A549 (cell line): Measurements from ENCODE around the gene MGLL. TPM values are rescaled to one million over a fixed set of nuclear protein-coding genes. Genes with fewer than 3 reads are reported as not detected.

Experiments
- ATAC-seq, 2 experiments: fragments of 200-7000 bp in 1 of 2; fragments of >200 bp in 1 of 2; cut with Nextera tagmentation in 1 of 2; cut with Tn5 transposase in 1 of 2; 3 replicates each; pipeline versions ENCODE4 v1.8.0 to v1.9.1; 2018 to 2020; ENCODE audit warnings: mild to moderate bottlenecking in 1 of 2, moderate library complexity in 1 of 2
- CTCF ChIA-PET: fragments of 300-600 bp; sonication (Branson Sonifier 250); formaldehyde crosslinking; extraction: SDS; loops from one replicate; lab custom pipeline; 2021; ENCODE audit warnings: antibody characterized with exemption, inconsistent platforms; lab: Yijun Ruan, JAX
- POLR2A ChIA-PET: fragments of 350-600 bp; formaldehyde crosslinking; extraction: SDS; loops from one replicate; lab custom pipeline; 2021; ENCODE audit warnings: antibody characterized with exemption, inconsistent platforms; lab: Yijun Ruan, JAX
- DNase-seq, 2 experiments: peaks; one replicate each; pipeline versions ENCODE4 v3.0.0 to v3.0.0-alpha.2; 2011 to 2016; ENCODE audit warnings: low read depth in 1 of 2, low spot score in 1 of 2
- FAIRE-seq: peaks from 2 replicates; lab custom pipeline; 2011; peaks lifted over from hg19 to GRCh38; lab: Jason Lieb, UNC
- H3K27ac ChIP-seq, 2 experiments: fragments of >200 bp; sonication (Bioruptor Twin); formaldehyde crosslinking; 3 replicates each; pipeline ENCODE4 v1.5.1; 2016 to 2017
- H3K4me1 ChIP-seq: fragments of >200 bp; sonication (Bioruptor Twin); formaldehyde crosslinking; 3 replicates; pipeline ENCODE4 v1.6.1; 2016
- H3K4me2 ChIP-seq: fragments of >200 bp; sonication (Bioruptor Twin); formaldehyde crosslinking; 3 replicates; pipeline ENCODE4 v1.6.1; 2016
- H3K4me3 ChIP-seq: fragments of >200 bp; sonication (Bioruptor Twin); formaldehyde crosslinking; 3 replicates; pipeline ENCODE4 v1.5.1; 2016
- H3K9me3 ChIP-seq: fragments of >200 bp; sonication (Bioruptor Twin); formaldehyde crosslinking; 3 replicates; pipeline ENCODE4 v1.6.1; 2016
- ATOH8 ChIP-seq: fragments of 250-450 bp; sonication (Bioruptor Pico); IDR thresholded peaks from 2 replicates; pipeline ENCODE4 v1.5.0; 2020; ENCODE audit warnings: low read depth, mild to moderate bottlenecking, moderate library complexity
- BHLHE40 ChIP-seq: IDR thresholded peaks from 2 replicates; pipeline ENCODE4 v1.6.1; 2012; ENCODE audit warnings: low read depth, low read length, inconsistent platforms
- CBX2 ChIP-seq: fragments of 200-600 bp; sonication (generic); IDR thresholded peaks from 2 replicates; pipeline ENCODE4 v1.6.1; 2016; ENCODE audit warnings: low read depth, mild to moderate bottlenecking, borderline replicate concordance
- CBX8 ChIP-seq: fragments of 200-600 bp; sonication (generic); IDR thresholded peaks from 2 replicates; pipeline ENCODE4 v1.6.1; 2016
- CEBPB ChIP-seq, 2 experiments: fragments of >200 bp in 1 of 2; sonication (Bioruptor Twin) in 1 of 2; formaldehyde crosslinking in 1 of 2; IDR thresholded peaks; 2 replicates each; pipeline ENCODE4 v1.6.1; 2012 to 2016
- CHD2 ChIP-seq: fragments of 150-350 bp; IDR thresholded peaks from 2 replicates; pipeline ENCODE4 v1.6.1; 2014; ENCODE audit warnings: low read length; ENCODE audit not compliant: partially characterized antibody
- CHD4 ChIP-seq: fragments of 200-600 bp; sonication (generic); IDR thresholded peaks from 2 replicates; pipeline ENCODE4 v1.6.1; 2016; ENCODE audit warnings: antibody characterized with exemption, mild to moderate bottlenecking, borderline replicate concordance
- E2F6 ChIP-seq: IDR thresholded peaks from 2 replicates; pipeline ENCODE4 v1.6.1; 2012; ENCODE audit warnings: low read depth, borderline replicate concordance
- EHMT2 ChIP-seq: fragments of 200-600 bp; sonication (generic); IDR thresholded peaks from 2 replicates; pipeline ENCODE4 v1.6.1; 2016; ENCODE audit warnings: antibody characterized with exemption, low read depth, mild to moderate bottlenecking, moderate library complexity
- EP300 ChIP-seq, 2 experiments: fragments of >200 bp; sonication (Bioruptor Twin); formaldehyde crosslinking; IDR thresholded peaks; 2 replicates in 1 of 2; 3 replicates in 1 of 2; pipeline ENCODE4 v1.6.1; 2016 to 2017
- FOSB ChIP-seq: fragments of 250-450 bp; sonication (Bioruptor Pico); IDR thresholded peaks from 2 replicates; pipeline ENCODE4 v1.5.0; 2020; ENCODE audit warnings: mild to moderate bottlenecking, moderate library complexity
- HDAC2 ChIP-seq: fragments of 200-600 bp; sonication (generic); IDR thresholded peaks from 2 replicates; pipeline ENCODE4 v1.6.1; 2016
- HES2 ChIP-seq: fragments of >200 bp; sonication (Bioruptor Twin); formaldehyde crosslinking; IDR thresholded peaks from 2 replicates; pipeline ENCODE4 v1.6.1; 2016
- HEYL ChIP-seq: fragments of 250-450 bp; sonication (Bioruptor Pico); IDR thresholded peaks from 2 replicates; pipeline ENCODE4 v1.8.0; 2021; ENCODE audit warnings: mild to moderate bottlenecking, moderate library complexity
- HMGXB4 ChIP-seq: fragments of 250-450 bp; sonication (Bioruptor Pico); IDR thresholded peaks from 2 replicates; pipeline ENCODE4 v1.5.0; 2021; ENCODE audit warnings: mild to moderate bottlenecking, moderate library complexity, borderline replicate concordance
- HOXA7 ChIP-seq: fragments of 250-450 bp; sonication (Bioruptor Pico); IDR thresholded peaks from 2 replicates; pipeline ENCODE4 v1.5.0; 2020; ENCODE audit warnings: mild to moderate bottlenecking, moderate library complexity
- HOXB13 ChIP-seq: fragments of 250-450 bp; sonication (Bioruptor Pico); IDR thresholded peaks from 2 replicates; pipeline ENCODE4 v1.5.0; 2020; ENCODE audit warnings: low read depth, mild to moderate bottlenecking, moderate library complexity
- JUN ChIP-seq, 2 experiments: fragments of >200 bp; sonication (Bioruptor Twin); formaldehyde crosslinking; IDR thresholded peaks; 2 replicates in 1 of 2; 3 replicates in 1 of 2; pipeline ENCODE4 v1.6.1; 2016 to 2017
- MAFK ChIP-seq: fragments of 450-650 bp; IDR thresholded peaks from 2 replicates; pipeline ENCODE4 v1.6.1; 2014; ENCODE audit not compliant: partially characterized antibody
- MAX ChIP-seq: IDR thresholded peaks from 2 replicates; pipeline ENCODE4 v1.6.1; 2012
- MAZ ChIP-seq: fragments of 150-350 bp; IDR thresholded peaks from 2 replicates; pipeline ENCODE4 v1.6.1; 2014; ENCODE audit warnings: antibody characterized with exemption, low read depth, low read length, borderline replicate concordance
- NPAS2 ChIP-seq: fragments of 250-450 bp; sonication (Bioruptor Pico); IDR thresholded peaks from 2 replicates; pipeline ENCODE4 v1.8.0; 2022; ENCODE audit warnings: mild to moderate bottlenecking, moderate library complexity, borderline replicate concordance
- PHF8 ChIP-seq: fragments of 200-600 bp; sonication (generic); IDR thresholded peaks from 2 replicates; pipeline ENCODE4 v1.6.1; 2016; ENCODE audit warnings: low read depth, mild to moderate bottlenecking, antibody characterized with exemption, moderate library complexity, borderline replicate concordance
- RARB ChIP-seq: fragments of 250-450 bp; sonication (Bioruptor Pico); IDR thresholded peaks from 2 replicates; pipeline ENCODE4 v1.8.0; 2021; ENCODE audit warnings: mild to moderate bottlenecking, moderate library complexity
- RCOR1 ChIP-seq: fragments of 150-350 bp; IDR thresholded peaks from 2 replicates; pipeline ENCODE4 v1.6.1; 2014; ENCODE audit warnings: antibody characterized with exemption, low read length, low read depth
- REST ChIP-seq: fragments of 200-600 bp; sonication (generic); IDR thresholded peaks from 2 replicates; pipeline ENCODE4 v1.6.1; 2016; ENCODE audit warnings: antibody characterized with exemption, mild to moderate bottlenecking, moderate library complexity
- RNF2 ChIP-seq: fragments of 200-600 bp; sonication (generic); IDR thresholded peaks from 2 replicates; pipeline ENCODE4 v1.6.1; 2016; ENCODE audit warnings: low read depth, mild to moderate bottlenecking, antibody characterized with exemption, moderate library complexity, borderline replicate concordance
- TFCP2L1 ChIP-seq: fragments of 250-450 bp; sonication (Bioruptor Pico); IDR thresholded peaks from 2 replicates; pipeline ENCODE4 v1.5.0; 2021; ENCODE audit warnings: mild to moderate bottlenecking
- TP53 ChIP-seq: fragments of 250-450 bp; sonication (Bioruptor Pico); IDR thresholded peaks from 2 replicates; pipeline ENCODE4 v1.5.0; 2021; ENCODE audit warnings: mild to moderate bottlenecking, moderate library complexity
- USF2 ChIP-seq: fragments of 450-650 bp; IDR thresholded peaks from 2 replicates; pipeline ENCODE4 v1.6.1; 2014; ENCODE audit warnings: antibody characterized with exemption
- ZC3H11A ChIP-seq: fragments of 450-650 bp; IDR thresholded peaks from 2 replicates; pipeline ENCODE4 v1.6.1; 2014; ENCODE audit warnings: antibody characterized with exemption, mild to moderate bottlenecking
- ZNF302 ChIP-seq: fragments of 250-450 bp; sonication (Bioruptor Pico); IDR thresholded peaks from 2 replicates; pipeline ENCODE4 v1.9.0; 2021; ENCODE audit warnings: inconsistent platforms, mild to moderate bottlenecking, moderate library complexity
- ZSCAN20 ChIP-seq: fragments of 250-450 bp; sonication (Bioruptor Pico); IDR thresholded peaks from 2 replicates; pipeline ENCODE4 v1.8.0; 2022; ENCODE audit warnings: mild to moderate bottlenecking, moderate library complexity
- WGBS: methylation state at CpG from one replicate; pipeline ENCODE4 v1.1.6; 2017; ENCODE audit errors: missing lambda C conversion rate; 5-methylcytosine and 5-hydroxymethylcytosine counted together
- polyA plus RNA-seq, 4 experiments: library from polyadenylated mRNA; depleted of rRNA in 3 of 4; stranded (reverse); fragments of >200 nt; fragmentation: RNase III in 1 of 4; extraction: RNeasy Plus Mini Kit Qiagen cat#74134 plus additional on column Dnase treatment in 1 of 4; gene quantifications; 2 replicates in 3 of 4; 3 replicates in 1 of 4; pipeline ENCODE4 v1.2.3, GENCODE V29; 2011 to 2017

MGLL gene
- polyA plus RNA-seq, 2 of the 4 experiments (the other 2 are of a cell fraction), result 38.5 to 41.5 TPM

- ChIA-PET CTCF (interaction anchor here (1.1 to 2.8 kb wide), 4 partner anchors 18 to 98 kb away, joined by 3 to 21 read pairs (median 4); no protein-coding TSS in a partner anchor), POLR2A (no interaction called here)
- H3K4me1 ChIP-seq, result peaks cover 11% of the 10 kb centered on the region; the same call in 1 of the 3 replicates
- DNase-seq, result peak; percentile 66 to 68
- peak within 1 kb of the TSS; percentile 96 for H3K4me2 ChIP-seq
- peak within 1 kb of the TSS; percentile 100 for H3K27ac ChIP-seq
- ATAC-seq, result peak; percentile 77 to 80
- WGBS, result 0% methylated on average over 10 of the region's 102 CpGs
- FAIRE-seq, result no peak
- H3K4me3 ChIP-seq, result peak within 1 kb of the TSS; percentile 100
- no peaks in the 10 kb centered on the region for H3K9me3 ChIP-seq
- TF ChIP-seq REST (no peak), RCOR1 (no peak), HDAC2 (no peak), CEBPB (IDR thresholded peaks at IDR 0.05) (no peak), USF2 (no peak), EHMT2 (no peak), CHD4 (no peak), TP53 (CRISPR knock-in tag) (no peak), PHF8 (peak; percentile 92), E2F6 (0 out of 2 replicates have a peak, but pooled peaks have one; percentile 19), HES2 (no peak), CHD2 (no peak), RNF2 (no peak), JUN (IDR thresholded peaks at IDR 0.05) (peak in 1 of 2 experiments; percentile 85; a peak in 3 of 5 replicates), EP300 (IDR thresholded peaks at IDR 0.05) (no peak), ZNF302 (CRISPR knock-in tag) (no peak), BHLHE40 (no peak), TFCP2L1 (CRISPR knock-in tag) (no peak), MAZ (0 out of 2 replicates have a peak, but pooled peaks have one; percentile 19), MAX (peak; percentile 38; the same call in 1 of the 2 replicates), CBX2 (no peak), HOXB13 (CRISPR knock-in tag) (no peak), CBX8 (no peak), RARB (CRISPR knock-in tag) (no peak), NPAS2 (CRISPR knock-in tag) (no peak), ZC3H11A (no peak), MAFK (no peak), HOXA7 (CRISPR knock-in tag) (no peak), FOSB (CRISPR knock-in tag) (no peak), HMGXB4 (CRISPR knock-in tag) (no peak), ATOH8 (CRISPR knock-in tag) (no peak), HEYL (CRISPR knock-in tag) (no peak), ZSCAN20 (CRISPR knock-in tag) (no peak)
Measured at GRCh38 chr3:127672429-127673190, 149.7 kb downstream of the MGLL start, which contains the start of gene ABTB1. TSS of gene ABTB1 (plus strand) at chr3:127672952. CDS start at chr3:127673026, 74 bp downstream.
